Neural cell (in vitro differentiated cells): ENCODE results near the gene TRAPPC10. TPM values are rescaled to one million over a fixed set of nuclear protein-coding genes. Genes with fewer than 3 reads are reported as not detected.

Experiments used
- H2AFZ ChIP-seq: fragments of 200-600, 300-800 bp; sonication (generic), shearing (Covaris generic); 2 replicates; pipeline ENCODE4 v1.6.0; 2014; ENCODE audit warnings: low read depth, mild to moderate bottlenecking, antibody characterized with exemption, low read length, moderate library complexity
- H3F3A ChIP-seq: fragments of 200-600 bp; shearing (Covaris generic); 2 replicates; pipeline ENCODE4 v1.6.1; 2016; ENCODE audit warnings: mild to moderate bottlenecking, moderate library complexity, mixed read lengths, antibody characterized with exemption, low read length; ENCODE audit not compliant: insufficient read depth, poor library complexity, severe bottlenecking
- H3K27ac ChIP-seq: fragments of 200-600, 300-800 bp; sonication (generic), shearing (Covaris generic); 2 replicates; pipeline ENCODE4 v1.5.1; 2014; ENCODE audit warnings: mild to moderate bottlenecking, low read length, moderate library complexity
- H3K27me3 ChIP-seq: fragments of 300-800, 200-600 bp; sonication (generic), shearing (Covaris generic); 2 replicates; pipeline ENCODE4 v1.6.0; 2014; ENCODE audit warnings: mild to moderate bottlenecking, low read depth, low read length, moderate library complexity; ENCODE audit not compliant: insufficient read depth
- H3K36me3 ChIP-seq: fragments of 300-800, 200-600 bp; sonication (generic), shearing (Covaris generic); 2 replicates; pipeline ENCODE4 v1.5.1; 2014; ENCODE audit warnings: mild to moderate bottlenecking, antibody characterized with exemption, low read length, moderate library complexity; ENCODE audit not compliant: insufficient read depth
- H3K4me2 ChIP-seq: fragments of 300-800, 200-600 bp; sonication (generic), shearing (Covaris generic); 2 replicates; pipeline ENCODE4 v1.6.0; 2014; ENCODE audit warnings: mild to moderate bottlenecking, low read length
- H3K4me3 ChIP-seq: fragments of 300-800, 200-600 bp; sonication (generic), shearing (Covaris generic); 2 replicates; pipeline ENCODE4 v1.5.1; 2014; ENCODE audit warnings: mild to moderate bottlenecking, low read length, moderate library complexity
- H3K79me2 ChIP-seq: fragments of 200-600 bp; shearing (Covaris generic); replicated peaks from 2 replicates; pipeline ENCODE4 v1.6.0; 2014; ENCODE audit warnings: mild to moderate bottlenecking, low read length, moderate library complexity; ENCODE audit not compliant: insufficient read depth
- H3K9ac ChIP-seq: fragments of 300-800, 200-600 bp; sonication (generic), shearing (Covaris generic); 2 replicates; pipeline ENCODE4 v1.6.1; 2016; ENCODE audit warnings: mild to moderate bottlenecking, low read length, mixed read lengths
- H3K9me2 ChIP-seq: fragments of 200-600 bp; shearing (Covaris generic); 2 replicates; pipeline ENCODE4 v1.6.1; 2016; ENCODE audit warnings: mild to moderate bottlenecking, low read length, mixed read lengths; ENCODE audit not compliant: insufficient read depth
- H3K9me3 ChIP-seq: fragments of 200-600, 300-800 bp; sonication (generic), shearing (Covaris generic); 2 replicates; pipeline ENCODE4 v1.6.1; 2016; ENCODE audit warnings: mild to moderate bottlenecking, mixed run types, low read length, moderate library complexity, mixed read lengths
- H4K20me1 ChIP-seq: fragments of 200-600 bp; shearing (Covaris generic); 2 replicates; pipeline ENCODE4 v1.6.1; 2016; ENCODE audit warnings: mild to moderate bottlenecking, mixed run types; ENCODE audit not compliant: insufficient read depth
- EP300 ChIP-seq: fragments of 450-650 bp; conservative IDR thresholded peaks from 2 replicates; pipeline ENCODE4 v1.6.1; 2014; ENCODE audit warnings: antibody characterized with exemption, mild to moderate bottlenecking, moderate library complexity; ENCODE audit not compliant: poor library complexity, severe bottlenecking
- EZH2 ChIP-seq: fragments of 200-600, 300-800 bp; shearing (Covaris generic), sonication (generic); IDR thresholded peaks from 2 replicates; pipeline ENCODE4 v1.6.1; 2014; ENCODE audit warnings: antibody characterized with exemption, low read length, borderline replicate concordance, mild to moderate bottlenecking; ENCODE audit not compliant: insufficient read depth, poor library complexity, severe bottlenecking
- MXI1 ChIP-seq: fragments of 450-650 bp; conservative IDR thresholded peaks from 2 replicates; pipeline ENCODE4 v1.6.1; 2014; ENCODE audit warnings: antibody characterized with exemption, mild to moderate bottlenecking; ENCODE audit not compliant: poor library complexity, severe bottlenecking
- POLR2AphosphoS5 ChIP-seq: IDR thresholded peaks from 2 replicates; pipeline ENCODE4 v1.6.1; 2012
- RAD21 ChIP-seq: fragments of 450-650 bp; conservative IDR thresholded peaks from 2 replicates; pipeline ENCODE4 v1.6.1; 2014; ENCODE audit warnings: antibody characterized with exemption, mild to moderate bottlenecking, moderate library complexity
- REST ChIP-seq: IDR thresholded peaks from 2 replicates; pipeline ENCODE4 v1.6.1; 2012; ENCODE audit warnings: borderline replicate concordance
- SMC3 ChIP-seq: fragments of 450-650 bp; conservative IDR thresholded peaks from 2 replicates; pipeline ENCODE4 v1.6.1; 2014; ENCODE audit warnings: antibody characterized with exemption, mild to moderate bottlenecking, moderate library complexity; ENCODE audit not compliant: poor library complexity
- TAF1 ChIP-seq: IDR thresholded peaks from 2 replicates; pipeline ENCODE4 v1.6.1; 2012; ENCODE audit warnings: low read depth
- polyA plus RNA-seq: library from polyadenylated mRNA; depleted of rRNA; stranded (reverse); fragments of >200 nt; gene quantifications from 2 replicates; pipeline ENCODE4 v1.2.3, GENCODE V29; 2014
- TF ChIP-seq, protein P1 (sequence below): fragments of 450-650 bp; IDR thresholded peaks from 2 replicates; pipeline ENCODE4 v1.5.1; 2014; ENCODE audit warnings: antibody characterized with exemption, mild to moderate bottlenecking, moderate library complexity; ENCODE audit not compliant: poor library complexity, severe bottlenecking

TRAPPC10 gene
- polyA plus RNA-seq, 1 donor from 2014 or later, result 17.8 TPM

GRCh38 chr21:44092211-44092610 lies 80.1 kb downstream of the TRAPPC10 start:
- Histone ChIP-seq H3K9me2 (no peaks in the 10 kb centered on the region), H3K27ac (no peak overlapping the region), H3K9ac (no peak overlapping the region), H3K9me3 (no peaks in the 10 kb centered on the region), H3K4me2 (no peak overlapping the region), H2AFZ (no peak overlapping the region), H3K4me3 (no peak overlapping the region), H4K20me1 (no peaks in the 10 kb centered on the region), H3K36me3 (peaks cover 3% of the 10 kb centered on the region), H3K27me3 (no peaks in the 10 kb centered on the region), H3F3A (no peaks in the 10 kb centered on the region), H3K79me2 (no peaks in the 10 kb centered on the region)
- TF ChIP-seq SMC3, result no peak
- no peak for TF ChIP-seq POLR2AphosphoS5
- TF ChIP-seq REST, result no peak
- no peak for TF ChIP-seq EZH2
- TF ChIP-seq TAF1, result no peak
- TF ChIP-seq, protein P1, sequence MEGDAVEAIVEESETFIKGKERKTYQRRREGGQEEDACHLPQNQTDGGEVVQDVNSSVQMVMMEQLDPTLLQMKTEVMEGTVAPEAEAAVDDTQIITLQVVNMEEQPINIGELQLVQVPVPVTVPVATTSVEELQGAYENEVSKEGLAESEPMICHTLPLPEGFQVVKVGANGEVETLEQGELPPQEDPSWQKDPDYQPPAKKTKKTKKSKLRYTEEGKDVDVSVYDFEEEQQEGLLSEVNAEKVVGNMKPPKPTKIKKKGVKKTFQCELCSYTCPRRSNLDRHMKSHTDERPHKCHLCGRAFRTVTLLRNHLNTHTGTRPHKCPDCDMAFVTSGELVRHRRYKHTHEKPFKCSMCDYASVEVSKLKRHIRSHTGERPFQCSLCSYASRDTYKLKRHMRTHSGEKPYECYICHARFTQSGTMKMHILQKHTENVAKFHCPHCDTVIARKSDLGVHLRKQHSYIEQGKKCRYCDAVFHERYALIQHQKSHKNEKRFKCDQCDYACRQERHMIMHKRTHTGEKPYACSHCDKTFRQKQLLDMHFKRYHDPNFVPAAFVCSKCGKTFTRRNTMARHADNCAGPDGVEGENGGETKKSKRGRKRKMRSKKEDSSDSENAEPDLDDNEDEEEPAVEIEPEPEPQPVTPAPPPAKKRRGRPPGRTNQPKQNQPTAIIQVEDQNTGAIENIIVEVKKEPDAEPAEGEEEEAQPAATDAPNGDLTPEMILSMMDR, result no peak
- TF ChIP-seq EP300, result no peak

- H3F3A ChIP-seq, result no peaks in the 10 kb centered on the region
- no peaks in the 10 kb centered on the region for H3K9me3 ChIP-seq
- no peak overlapping the region for H3K4me2 ChIP-seq
- TF ChIP-seq, protein P1, result no peak
- TF ChIP-seq REST, result no peak
- no peak for TF ChIP-seq EP300
- no peak for TF ChIP-seq RAD21
- no peak for TF ChIP-seq MXI1
- no peak overlapping the region for H3K27ac ChIP-seq
- H3K36me3 ChIP-seq, result peaks cover 3% of the 10 kb centered on the region
- no peaks in the 10 kb centered on the region for H3K27me3 ChIP-seq
- H2AFZ ChIP-seq, result no peak overlapping the region
- no peaks in the 10 kb centered on the region for H4K20me1 ChIP-seq
- H3K9ac ChIP-seq, result no peak overlapping the region
- no peaks in the 10 kb centered on the region for H3K79me2 ChIP-seq
- no peaks in the 10 kb centered on the region for H3K9me2 ChIP-seq
- no peak overlapping the region for H3K4me3 ChIP-seq
Measured at GRCh38 chr21:44093761-44094160, 81.7 kb downstream of the TRAPPC10 start.
